Erythroblast (primary cell): ENCODE measurements around the gene MYO3A.

Experiments used
- GATA1 ChIP-seq: IDR thresholded peaks from 2 replicates; pipeline ENCODE4 v1.6.1; 2011; ENCODE audit warnings: low read depth, mild to moderate bottlenecking, control low read depth, low read length, moderate library complexity
- POLR2A ChIP-seq: IDR thresholded peaks from 2 replicates; pipeline ENCODE4 v1.6.1; 2011; ENCODE audit warnings: mild to moderate bottlenecking, low read length

- no peak for TF ChIP-seq POLR2A
- TF ChIP-seq GATA1 = no peak
Measured at GRCh38 chr10:26044141-26044749, 110.2 kb downstream of the MYO3A start.
